Measurements from ENCODE around the gene PDCD5.

DNA sequence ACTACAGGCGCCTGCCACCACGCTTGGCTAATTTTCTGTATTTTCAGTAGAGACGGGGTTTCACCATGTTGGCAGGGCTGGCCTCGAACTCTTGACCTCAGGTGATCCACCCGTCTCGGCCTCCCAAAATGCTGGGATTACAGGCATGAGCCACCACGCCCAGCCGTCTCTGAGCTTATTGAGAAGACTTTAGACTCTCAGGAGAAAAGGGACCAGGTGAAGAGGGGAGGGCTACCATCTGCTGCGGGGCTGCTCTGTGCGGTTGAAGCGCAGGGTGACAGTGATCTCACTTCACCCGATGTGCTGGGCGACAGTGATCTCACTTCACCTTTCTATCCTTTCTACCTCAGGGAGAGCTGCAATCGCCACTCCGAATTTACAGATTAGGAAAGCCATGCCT, 25.3 kb downstream of the PDCD5 start:
- no peak for TF ChIP-seq POLR2A (IDR thresholded peaks at IDR 0.05)
- TF ChIP-seq, protein P1, sequence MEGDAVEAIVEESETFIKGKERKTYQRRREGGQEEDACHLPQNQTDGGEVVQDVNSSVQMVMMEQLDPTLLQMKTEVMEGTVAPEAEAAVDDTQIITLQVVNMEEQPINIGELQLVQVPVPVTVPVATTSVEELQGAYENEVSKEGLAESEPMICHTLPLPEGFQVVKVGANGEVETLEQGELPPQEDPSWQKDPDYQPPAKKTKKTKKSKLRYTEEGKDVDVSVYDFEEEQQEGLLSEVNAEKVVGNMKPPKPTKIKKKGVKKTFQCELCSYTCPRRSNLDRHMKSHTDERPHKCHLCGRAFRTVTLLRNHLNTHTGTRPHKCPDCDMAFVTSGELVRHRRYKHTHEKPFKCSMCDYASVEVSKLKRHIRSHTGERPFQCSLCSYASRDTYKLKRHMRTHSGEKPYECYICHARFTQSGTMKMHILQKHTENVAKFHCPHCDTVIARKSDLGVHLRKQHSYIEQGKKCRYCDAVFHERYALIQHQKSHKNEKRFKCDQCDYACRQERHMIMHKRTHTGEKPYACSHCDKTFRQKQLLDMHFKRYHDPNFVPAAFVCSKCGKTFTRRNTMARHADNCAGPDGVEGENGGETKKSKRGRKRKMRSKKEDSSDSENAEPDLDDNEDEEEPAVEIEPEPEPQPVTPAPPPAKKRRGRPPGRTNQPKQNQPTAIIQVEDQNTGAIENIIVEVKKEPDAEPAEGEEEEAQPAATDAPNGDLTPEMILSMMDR (IDR thresholded peaks at IDR 0.05 in 8 of 11, conservative IDR thresholded peaks at IDR 0.05 in 3 of 11) = no peak
- TF ChIP-seq POLR2AphosphoS5 (IDR thresholded peaks at IDR 0.05) = no peak
